ENCODE measurements around the gene SAMM50. TPM values are rescaled to one million over a fixed set of nuclear protein-coding genes. Genes with fewer than 3 reads are reported as not detected.

Gene SAMM50
- total RNA-seq, 2 experiments from 2014 or later: 42.2 to 57.9 TPM

- no peak for ATAC-seq
- Mint-ChIP-seq H3K36me3 (peaks cover 4% of the 10 kb centered on the region), H3K27me3 (no peaks in the 10 kb centered on the region), H3K9me3 (ENCODE audit: low read depth) (no peaks in the 10 kb centered on the region), H3K4me1 (peaks cover 33% of the 10 kb centered on the region), H3K27ac (peak overlapping the region; percentile 97), H3K4me3 (peak overlapping the region; percentile 100)
- DNase-seq: no peak
- CTCF ChIA-PET: interaction anchor here (0.7 to 2.0 kb wide), 6 partner anchors 8 to 730 kb away, joined by 3 to 23 read pairs (median 6); partner anchors contain the start of gene PNPLA3
These were observed 1.1 kb upstream of the SAMM50 start for GRCh38 chr22:43953988-43954785.

GRCh38 chr22:43955883-43956782 lies 891 bp downstream of the SAMM50 start:
- peak; percentile 47 for DNase-seq
- Mint-ChIP-seq H3K9me3 (ENCODE audit: low read depth) (no peaks in the 10 kb centered on the region), H3K27me3 (no peaks in the 10 kb centered on the region), H3K4me3 (peak overlapping the region; percentile 100), H3K36me3 (peaks cover 4% of the 10 kb centered on the region), H3K4me1 (peaks cover 33% of the 10 kb centered on the region), H3K27ac (peak overlapping the region; percentile 97)
- ATAC-seq: peak; percentile 8
- CTCF ChIA-PET: interaction anchor here (0.6 to 2.0 kb wide), 5 partner anchors 10 to 235 kb away, joined by 3 to 23 read pairs (median 6); no protein-coding TSS in a partner anchor

- H3K27ac Mint-ChIP-seq: no peak overlapping the region
These were observed 1.7 kb downstream of the SAMM50 start for GRCh38 chr22:43956805-43957463.

GRCh38 chr22:43957871-43958270 lies 2.6 kb downstream of the SAMM50 start:
- H3K4me3 Mint-ChIP-seq: no peak overlapping the region
- peaks cover 4% of the 10 kb centered on the region for H3K36me3 Mint-ChIP-seq
- no peaks in the 10 kb centered on the region for H3K9me3 Mint-ChIP-seq (ENCODE audit: low read depth)
- DNase-seq (no peak), ATAC-seq (no peak)
- peaks cover 33% of the 10 kb centered on the region for H3K4me1 Mint-ChIP-seq
- no peaks in the 10 kb centered on the region for H3K27me3 Mint-ChIP-seq
- no peak overlapping the region for H3K27ac Mint-ChIP-seq
- CTCF ChIA-PET: interaction anchor here (1.3 kb wide), 1 partner anchor 11 kb away, joined by 5 read pairs; no protein-coding TSS in a partner anchor

More at GRCh38 chr22:43956805-43957463, 1.7 kb downstream of the SAMM50 start:
- H3K9me3 Mint-ChIP-seq (ENCODE audit: low read depth): no peaks in the 10 kb centered on the region
- no peaks in the 10 kb centered on the region for H3K27me3 Mint-ChIP-seq
- peaks cover 33% of the 10 kb centered on the region for H3K4me1 Mint-ChIP-seq
- H3K4me3 Mint-ChIP-seq: peak overlapping the region; percentile 100
- DNase-seq (no peak), ATAC-seq (no peak)
- CTCF ChIA-PET: interaction anchor here (0.6 kb wide), 1 partner anchor 234 kb away, joined by 4 read pairs; no protein-coding TSS in a partner anchor
- H3K36me3 Mint-ChIP-seq: peaks cover 4% of the 10 kb centered on the region

GRCh38 chr22:43964314-43964857 lies 9.1 kb downstream of the SAMM50 start:
- H3K27me3 Mint-ChIP-seq: no peaks in the 10 kb centered on the region
- H3K36me3 Mint-ChIP-seq: peaks cover 25% of the 10 kb centered on the region
- CTCF ChIA-PET: interaction anchor here (1.2 kb wide), 1 partner anchor 29 kb away, joined by 4 read pairs; no protein-coding TSS in a partner anchor
- no peak for ATAC-seq
- no peaks in the 10 kb centered on the region for H3K9me3 Mint-ChIP-seq (ENCODE audit: low read depth)
- no peak overlapping the region for H3K4me3 Mint-ChIP-seq
- DNase-seq: no peak
- no peak overlapping the region for H3K27ac Mint-ChIP-seq
- peaks cover 2% of the 10 kb centered on the region for H3K4me1 Mint-ChIP-seq

GRCh38 chr22:43967069-43967468 lies 11.8 kb downstream of the SAMM50 start:
- CTCF ChIA-PET: interaction anchor here (0.8 to 1.5 kb wide), 2 partner anchors 12 to 21 kb away, joined by 3 read pairs; partner anchors contain the start of gene SAMM50
- DNase-seq: no peak
- H3K36me3 Mint-ChIP-seq: peaks cover 30% of the 10 kb centered on the region
- no peak overlapping the region for H3K27ac Mint-ChIP-seq
- peaks cover 13% of the 10 kb centered on the region for H3K4me1 Mint-ChIP-seq
- ATAC-seq: no peak
- H3K27me3 Mint-ChIP-seq: no peaks in the 10 kb centered on the region
- H3K4me3 Mint-ChIP-seq: no peak overlapping the region
- no peaks in the 10 kb centered on the region for H3K9me3 Mint-ChIP-seq (ENCODE audit: low read depth)

- DNase-seq: no peak
- Mint-ChIP-seq H3K36me3 (peaks cover 29% of the 10 kb centered on the region), H3K27ac (no peak overlapping the region), H3K4me3 (no peak overlapping the region), H3K9me3 (ENCODE audit: low read depth) (no peaks in the 10 kb centered on the region), H3K4me1 (peaks cover 13% of the 10 kb centered on the region), H3K27me3 (no peaks in the 10 kb centered on the region)
- CTCF ChIA-PET: no interaction called here
- ATAC-seq: no peak
These were observed 13.4 kb downstream of the SAMM50 start for GRCh38 chr22:43968614-43969013.

- Mint-ChIP-seq H3K4me1 (peaks cover 13% of the 10 kb centered on the region), H3K27ac (no peak overlapping the region), H3K27me3 (no peaks in the 10 kb centered on the region), H3K36me3 (peaks cover 27% of the 10 kb centered on the region), H3K9me3 (ENCODE audit: low read depth) (no peaks in the 10 kb centered on the region), H3K4me3 (no peak overlapping the region)
- DNase-seq (no peak), ATAC-seq (no peak)
- CTCF ChIA-PET: no interaction called here
These were observed 14.0 kb downstream of the SAMM50 start for GRCh38 chr22:43969021-43969878.

GRCh38 chr22:43969989-43970755 lies 14.9 kb downstream of the SAMM50 start:
- peak overlapping the region; percentile 6 for H3K27ac Mint-ChIP-seq
- H3K4me1 Mint-ChIP-seq: peaks cover 13% of the 10 kb centered on the region
- H3K36me3 Mint-ChIP-seq: peaks cover 22% of the 10 kb centered on the region
- ATAC-seq: peak; percentile 33
- no peaks in the 10 kb centered on the region for H3K9me3 Mint-ChIP-seq (ENCODE audit: low read depth)
- H3K27me3 Mint-ChIP-seq: no peaks in the 10 kb centered on the region
- DNase-seq: no peak
- CTCF ChIA-PET: no interaction called here
- H3K4me3 Mint-ChIP-seq: no peak overlapping the region

GRCh38 chr22:43971112-43971511 lies 15.9 kb downstream of the SAMM50 start:
- peaks cover 25% of the 10 kb centered on the region for H3K36me3 Mint-ChIP-seq
- CTCF ChIA-PET: no interaction called here

GRCh38 chr22:43972931-43973462 lies 17.8 kb downstream of the SAMM50 start:
- H3K27ac Mint-ChIP-seq: no peak overlapping the region

More at GRCh38 chr22:43971112-43971511, 15.9 kb downstream of the SAMM50 start:
- H3K4me3 Mint-ChIP-seq: no peak overlapping the region
- H3K27me3 Mint-ChIP-seq: no peaks in the 10 kb centered on the region
- H3K9me3 Mint-ChIP-seq (ENCODE audit: low read depth): no peaks in the 10 kb centered on the region
- peaks cover 13% of the 10 kb centered on the region for H3K4me1 Mint-ChIP-seq
- DNase-seq (no peak), ATAC-seq (no peak)
- H3K27ac Mint-ChIP-seq: no peak overlapping the region

More at GRCh38 chr22:43972931-43973462, 17.8 kb downstream of the SAMM50 start:
- Mint-ChIP-seq H3K4me3 (no peak overlapping the region), H3K36me3 (peaks cover 25% of the 10 kb centered on the region), H3K27me3 (no peaks in the 10 kb centered on the region), H3K9me3 (ENCODE audit: low read depth) (no peaks in the 10 kb centered on the region), H3K4me1 (peaks cover 13% of the 10 kb centered on the region)
- CTCF ChIA-PET: interaction anchor here (0.7 to 1.7 kb wide), 2 partner anchors 20 to 597 kb away, joined by 3 to 7 read pairs; no protein-coding TSS in a partner anchor
- DNase-seq: no peak
- ATAC-seq: no peak
